KMS-11 (cell line): Measurements from ENCODE around the gene LRRC27.

Experiments used
- H2AFZ ChIP-seq: fragments of 200-600 bp; sonication (generic); 2 replicates; pipeline ENCODE4 v1.6.1; 2016; ENCODE audit warnings: antibody characterized with exemption, mixed run types, low read depth
- H3K27ac ChIP-seq: fragments of 200-600 bp; sonication (generic); 2 replicates; pipeline ENCODE4 v1.6.1; 2016; ENCODE audit warnings: mild to moderate bottlenecking, mixed run types
- H3K27me3 ChIP-seq: fragments of 200-600 bp; sonication (generic); 2 replicates; pipeline ENCODE4 v1.6.1; 2017; ENCODE audit warnings: mild to moderate bottlenecking, low read depth, mixed run types, moderate library complexity; ENCODE audit not compliant: insufficient read depth
- H3K36me3 ChIP-seq: fragments of 200-600 bp; sonication (generic); 2 replicates; pipeline ENCODE4 v1.6.1; 2017; ENCODE audit warnings: mild to moderate bottlenecking, mixed run types; ENCODE audit not compliant: insufficient read depth
- H3K4me1 ChIP-seq: fragments of 200-600 bp; sonication (generic); 2 replicates; pipeline ENCODE4 v1.6.1; 2016; ENCODE audit warnings: mild to moderate bottlenecking, low read depth, mixed run types; ENCODE audit not compliant: poor library complexity, severe bottlenecking
- H3K4me2 ChIP-seq: fragments of 200-600 bp; sonication (generic); 2 replicates; pipeline ENCODE4 v1.7.0; 2016; ENCODE audit warnings: mild to moderate bottlenecking, mixed run types
- H3K4me3 ChIP-seq: fragments of 200-600 bp; sonication (generic); IDR thresholded peaks from 2 replicates; pipeline ENCODE4 v1.6.1; 2017; ENCODE audit warnings: low read depth, low read length, mixed read lengths; ENCODE audit not compliant: insufficient read depth
- H3K79me2 ChIP-seq: fragments of 200-600 bp; sonication (generic); 2 replicates; pipeline ENCODE4 v1.6.1; 2016; ENCODE audit warnings: low read depth, mixed run types; ENCODE audit not compliant: insufficient read depth
- H3K9ac ChIP-seq: fragments of 200-600 bp; sonication (generic); 2 replicates; pipeline ENCODE4 v1.6.1; 2016; ENCODE audit warnings: mild to moderate bottlenecking, mixed run types
- H4K20me1 ChIP-seq: fragments of 200-600 bp; sonication (generic); 2 replicates; pipeline ENCODE4 v1.6.1; 2016; ENCODE audit warnings: mild to moderate bottlenecking, mixed run types; ENCODE audit not compliant: insufficient read depth
- TF ChIP-seq, protein P1 (sequence below): fragments of 200-600 bp; sonication (generic); conservative IDR thresholded peaks from 2 replicates; pipeline ENCODE4 v1.6.1; 2017; ENCODE audit warnings: low read depth, mild to moderate bottlenecking, antibody characterized with exemption, low read length, moderate library complexity, mixed read lengths

LRRC27 gene

DNA sequence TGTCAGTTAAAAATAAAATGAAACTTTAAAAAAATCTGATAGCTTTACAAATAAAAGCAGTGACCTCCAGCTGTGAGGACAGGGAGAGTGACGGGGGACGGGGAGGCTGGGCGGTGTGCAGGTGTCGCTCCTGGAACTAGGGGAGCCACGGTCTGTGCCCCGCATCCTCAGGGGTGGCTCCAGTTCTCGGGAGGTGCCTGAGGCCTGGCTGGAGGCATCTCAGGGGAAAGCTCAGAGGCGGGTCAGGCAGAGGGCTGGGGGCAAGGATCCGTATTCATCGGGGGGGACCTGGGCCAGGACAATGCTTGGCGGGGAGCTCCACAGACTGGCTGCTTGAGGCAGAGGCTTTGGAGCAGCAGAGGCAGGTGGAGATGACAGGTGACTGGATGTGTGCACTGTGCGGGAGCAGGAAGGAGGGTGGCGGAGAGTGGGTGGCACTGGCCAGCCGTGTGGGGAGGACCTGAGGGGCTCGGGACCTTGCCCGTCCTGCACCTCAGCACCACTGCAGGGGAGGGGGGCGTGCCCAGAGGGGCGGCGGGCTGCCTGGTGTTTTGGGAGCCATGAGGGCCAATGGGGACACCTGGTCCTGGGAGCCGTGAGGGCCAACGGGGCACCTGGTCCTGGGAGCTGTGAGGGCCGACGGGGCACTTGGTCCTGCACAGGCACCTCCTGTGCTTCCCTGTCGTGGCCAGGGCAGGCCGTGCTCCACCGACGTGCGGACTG, 78.2 kb downstream of the LRRC27 start:
- Histone ChIP-seq H3K27ac (no peak overlapping the region), H4K20me1 (no peaks in the 10 kb centered on the region), H3K36me3 (no peaks in the 10 kb centered on the region), H3K4me2 (no peak overlapping the region), H3K4me3 (no peak overlapping the region), H3K79me2 (no peaks in the 10 kb centered on the region), H3K27me3 (no peaks in the 10 kb centered on the region), H3K9ac (no peak overlapping the region), H2AFZ (no peak overlapping the region), H3K4me1 (no peaks in the 10 kb centered on the region)
- TF ChIP-seq, protein P1, sequence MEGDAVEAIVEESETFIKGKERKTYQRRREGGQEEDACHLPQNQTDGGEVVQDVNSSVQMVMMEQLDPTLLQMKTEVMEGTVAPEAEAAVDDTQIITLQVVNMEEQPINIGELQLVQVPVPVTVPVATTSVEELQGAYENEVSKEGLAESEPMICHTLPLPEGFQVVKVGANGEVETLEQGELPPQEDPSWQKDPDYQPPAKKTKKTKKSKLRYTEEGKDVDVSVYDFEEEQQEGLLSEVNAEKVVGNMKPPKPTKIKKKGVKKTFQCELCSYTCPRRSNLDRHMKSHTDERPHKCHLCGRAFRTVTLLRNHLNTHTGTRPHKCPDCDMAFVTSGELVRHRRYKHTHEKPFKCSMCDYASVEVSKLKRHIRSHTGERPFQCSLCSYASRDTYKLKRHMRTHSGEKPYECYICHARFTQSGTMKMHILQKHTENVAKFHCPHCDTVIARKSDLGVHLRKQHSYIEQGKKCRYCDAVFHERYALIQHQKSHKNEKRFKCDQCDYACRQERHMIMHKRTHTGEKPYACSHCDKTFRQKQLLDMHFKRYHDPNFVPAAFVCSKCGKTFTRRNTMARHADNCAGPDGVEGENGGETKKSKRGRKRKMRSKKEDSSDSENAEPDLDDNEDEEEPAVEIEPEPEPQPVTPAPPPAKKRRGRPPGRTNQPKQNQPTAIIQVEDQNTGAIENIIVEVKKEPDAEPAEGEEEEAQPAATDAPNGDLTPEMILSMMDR: no peak

DNA sequence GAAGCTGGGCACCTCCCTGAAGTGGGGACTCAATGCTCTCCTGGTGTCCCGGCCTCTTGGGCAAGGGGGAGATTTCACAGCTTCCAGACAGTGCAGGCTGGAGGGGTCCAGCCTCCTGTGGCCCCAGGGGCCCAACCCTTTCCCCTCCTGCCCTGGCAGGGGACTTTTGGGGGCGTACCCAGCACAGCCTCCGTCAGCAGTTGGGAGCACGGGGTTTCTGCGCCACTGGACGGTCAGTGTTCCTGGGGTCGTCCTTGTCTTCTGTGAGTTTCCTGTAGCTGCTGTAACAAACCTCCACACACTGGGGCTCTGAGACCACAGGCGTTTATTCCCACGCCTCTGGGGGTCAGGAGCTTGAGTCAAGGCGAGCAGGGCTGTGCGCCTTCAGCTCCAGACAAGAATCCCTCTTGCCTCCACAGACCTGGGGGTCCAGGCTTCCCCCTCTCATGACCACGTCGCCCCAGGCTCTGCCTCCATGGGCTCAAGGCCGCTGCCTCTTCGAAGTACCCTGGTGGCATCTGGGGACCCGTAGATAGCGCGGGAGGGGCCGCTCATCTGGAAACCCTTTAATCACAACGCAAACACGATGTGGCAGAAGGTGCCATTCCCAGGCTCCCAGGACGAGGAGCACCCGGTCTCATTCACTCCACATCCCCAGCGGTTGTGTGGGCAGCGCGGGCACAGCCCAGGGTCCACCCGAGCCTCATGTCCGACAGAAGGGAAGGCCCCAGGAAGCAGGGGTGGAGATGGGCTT, 79.0 kb downstream of the LRRC27 start:
- Histone ChIP-seq H4K20me1 (no peaks in the 10 kb centered on the region), H3K4me1 (no peaks in the 10 kb centered on the region), H3K36me3 (no peaks in the 10 kb centered on the region), H2AFZ (no peak overlapping the region), H3K27me3 (no peaks in the 10 kb centered on the region), H3K4me2 (no peak overlapping the region), H3K4me3 (no peak overlapping the region), H3K9ac (no peak overlapping the region), H3K27ac (no peak overlapping the region), H3K79me2 (no peaks in the 10 kb centered on the region)
- TF ChIP-seq, protein P1: no peak

DNA sequence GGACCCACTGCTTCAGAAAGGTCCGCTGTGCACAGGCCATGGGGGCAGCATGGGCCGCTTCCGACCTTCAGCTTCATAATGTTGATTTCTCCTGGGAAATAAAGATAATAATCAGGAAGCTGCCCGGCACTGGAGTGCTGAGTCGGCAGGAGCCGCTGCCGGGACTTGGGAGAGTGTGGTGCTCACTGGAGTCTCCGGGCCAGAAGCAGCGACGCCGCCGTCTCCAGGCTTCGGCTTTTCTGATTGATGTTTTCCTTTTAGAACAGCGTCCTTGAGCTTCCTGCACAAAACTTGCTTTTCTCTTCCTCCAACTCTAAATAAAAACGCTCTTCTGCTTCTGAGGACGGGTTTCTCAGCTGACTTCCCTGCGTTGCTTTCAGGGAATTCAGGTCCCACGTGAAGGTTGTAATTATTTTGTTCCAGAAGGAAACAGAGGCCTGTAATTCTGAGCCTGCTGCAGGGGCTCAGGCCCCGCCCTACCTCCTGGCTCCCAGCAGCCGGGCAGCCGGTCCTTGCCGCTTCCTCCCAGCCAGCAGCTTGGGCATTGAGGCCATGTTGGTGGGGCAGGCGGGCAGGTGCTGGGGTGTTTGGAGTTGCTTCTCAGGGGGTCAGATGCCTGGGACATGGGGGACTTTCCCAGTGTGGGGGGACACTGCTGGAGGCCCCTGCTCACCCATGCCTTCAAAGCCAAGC, 79.7 kb downstream of the LRRC27 start:
- Histone ChIP-seq H2AFZ (no peak overlapping the region), H3K4me3 (no peak overlapping the region), H3K4me2 (no peak overlapping the region), H3K36me3 (no peaks in the 10 kb centered on the region), H3K27me3 (no peaks in the 10 kb centered on the region), H3K9ac (no peak overlapping the region), H3K4me1 (no peaks in the 10 kb centered on the region), H3K79me2 (no peaks in the 10 kb centered on the region), H4K20me1 (no peaks in the 10 kb centered on the region), H3K27ac (no peak overlapping the region)
- TF ChIP-seq, protein P1: no peak

DNA sequence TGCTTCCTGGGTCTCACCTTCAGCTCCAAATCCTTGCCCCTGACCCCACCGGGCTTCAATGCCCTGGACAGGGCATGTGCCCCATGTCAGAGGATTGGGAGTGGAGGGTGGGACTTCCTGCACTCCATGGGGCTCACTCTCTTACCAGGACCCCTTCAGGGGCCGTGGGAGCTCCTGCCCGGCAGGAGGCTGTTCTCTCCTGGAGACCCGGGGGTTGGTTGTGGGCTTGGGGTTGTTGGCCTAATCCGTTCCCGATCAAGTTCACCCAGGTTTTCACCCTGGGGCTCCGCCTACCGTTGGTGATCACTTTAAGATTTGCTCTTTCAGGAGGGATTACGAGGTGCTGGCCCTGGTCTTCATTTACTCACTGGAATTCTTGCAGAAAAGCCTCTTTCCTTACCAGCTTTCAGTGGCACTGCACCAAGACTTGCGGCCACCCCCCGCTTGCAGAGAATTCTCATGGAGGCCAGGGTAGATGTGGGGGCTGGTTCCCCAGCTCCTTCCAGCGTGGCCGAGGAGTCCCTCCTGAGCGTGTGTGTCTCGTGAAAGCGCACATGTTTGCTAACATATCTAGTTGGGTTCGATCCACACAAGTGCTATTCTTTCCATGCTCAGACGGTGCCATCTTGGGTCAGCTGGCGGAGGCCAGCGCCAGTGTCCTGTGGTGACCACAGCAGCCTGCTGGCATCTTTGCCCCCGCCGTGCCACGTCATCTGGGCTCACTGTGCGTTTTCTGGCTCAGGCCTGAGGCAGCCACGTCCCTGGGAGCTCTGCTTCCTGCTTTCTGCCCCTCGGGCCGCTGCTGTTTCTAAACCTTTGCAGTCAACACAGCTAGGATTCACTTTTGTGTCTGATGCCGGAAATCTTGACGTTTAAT, 80.6 kb downstream of the LRRC27 start:
- no peak overlapping the region for H3K4me3 ChIP-seq
- no peak overlapping the region for H2AFZ ChIP-seq
- H3K27me3 ChIP-seq: no peaks in the 10 kb centered on the region
- no peak overlapping the region for H3K27ac ChIP-seq
- peaks cover 2% of the 10 kb centered on the region for H3K4me1 ChIP-seq
- TF ChIP-seq, protein P1: no peak
- no peaks in the 10 kb centered on the region for H3K79me2 ChIP-seq
- no peak overlapping the region for H3K4me2 ChIP-seq
- no peaks in the 10 kb centered on the region for H3K36me3 ChIP-seq
- H4K20me1 ChIP-seq: no peaks in the 10 kb centered on the region
- no peak overlapping the region for H3K9ac ChIP-seq
